Measurements from ENCODE around the gene NEDD4L. TPM values are rescaled to one million over a fixed set of nuclear protein-coding genes. Genes with fewer than 3 reads are reported as not detected.

NEDD4L gene
- total RNA-seq, 2 experiments from 2014 or later = 11.2 to 13.7 TPM

- H3K9me3 ChIP-seq (ENCODE audit: control insufficient read depth in 1 of 2, insufficient read depth in 1 of 2, low read length in 2 of 2) = peaks cover 0 to 5% of the 10 kb centered on the region in 2 experiments
- Mint-ChIP-seq H3K4me3 (no peak overlapping the region), H3K36me3 (ENCODE audit: low read depth) (no peaks in the 10 kb centered on the region), H3K27ac (no peak overlapping the region), H3K27me3 (peaks cover 36% of the 10 kb centered on the region), H3K9me3 (peaks cover 12% of the 10 kb centered on the region), H3K4me1 (ENCODE audit: low read depth) (no peaks in the 10 kb centered on the region)
- CTCF ChIA-PET = no interaction called here
- peak in 1 of 14 experiments; percentile 10 for DNase-seq
- no peak for TF ChIP-seq CTCF (IDR thresholded peaks at IDR 0.05)
- no peaks in the 10 kb centered on the region for H3K4me1 ChIP-seq (ENCODE audit: insufficient read depth, low read length)
- POLR2A ChIA-PET = no interaction called here
- no peaks in the 10 kb centered on the region for H3K36me3 ChIP-seq (ENCODE audit: insufficient read depth, low read length)
- ATAC-seq (ENCODE audit: poor library complexity) = no peak
- H3K27ac ChIP-seq (ENCODE audit: low read depth in 1 of 2, low read length in 2 of 2) = no peak overlapping the region
- H3K4me3 ChIP-seq (ENCODE audit: low read length) = no peak overlapping the region
- intact Hi-C loops (cut with DNase I, micrococcal nuclease) = no loop called here
- peaks cover 0 to 2% of the 10 kb centered on the region in 2 experiments for H3K27me3 ChIP-seq (ENCODE audit: control insufficient read depth in 1 of 2, insufficient read depth in 2 of 2, low read length in 2 of 2)
These were observed 28.8 kb upstream of the NEDD4L start for GRCh38 chr18:58015065-58015780.

- H3K36me3 Mint-ChIP-seq (ENCODE audit: low read depth) = no peaks in the 10 kb centered on the region
- ChIA-PET POLR2A (no interaction called here), CTCF (no interaction called here)
- Histone ChIP-seq H3K4me3 (ENCODE audit: low read length) (no peak overlapping the region), H3K36me3 (ENCODE audit: insufficient read depth, low read length) (no peaks in the 10 kb centered on the region), H3K27me3 (ENCODE audit: control insufficient read depth in 1 of 2, insufficient read depth in 2 of 2, low read length in 2 of 2) (peaks cover 0 to 2% of the 10 kb centered on the region in 2 experiments), H3K4me1 (ENCODE audit: insufficient read depth, low read length) (no peaks in the 10 kb centered on the region), H3K27ac (ENCODE audit: low read depth in 1 of 2, low read length in 2 of 2) (no peak overlapping the region), H3K9me3 (ENCODE audit: control insufficient read depth in 1 of 2, insufficient read depth in 1 of 2, low read length in 2 of 2) (peaks cover 0 to 5% of the 10 kb centered on the region in 2 experiments)
- ATAC-seq (ENCODE audit: poor library complexity) (no peak), DNase-seq (no peak)
- TF ChIP-seq CTCF (IDR thresholded peaks at IDR 0.05) = no peak
- H3K9me3 Mint-ChIP-seq = peaks cover 12% of the 10 kb centered on the region
- no peak overlapping the region for H3K27ac Mint-ChIP-seq
- H3K27me3 Mint-ChIP-seq = peaks cover 19% of the 10 kb centered on the region
- no peak overlapping the region for H3K4me3 Mint-ChIP-seq
- no peaks in the 10 kb centered on the region for H3K4me1 Mint-ChIP-seq (ENCODE audit: low read depth)
- intact Hi-C loops (cut with DNase I, micrococcal nuclease) = no loop called here
These were observed 26.8 kb upstream of the NEDD4L start for GRCh38 chr18:58017267-58017666.

GRCh38 chr18:58020567-58021107, 23.4 kb upstream of the NEDD4L start:
- no peak for TF ChIP-seq CTCF (IDR thresholded peaks at IDR 0.05)
- no peak for ATAC-seq (ENCODE audit: poor library complexity)
- intact Hi-C loops (cut with DNase I, micrococcal nuclease) = no loop called here
- no peaks in the 10 kb centered on the region for H3K4me1 ChIP-seq (ENCODE audit: insufficient read depth, low read length)
- ChIA-PET POLR2A (no interaction called here), CTCF (no interaction called here)
- H3K27ac ChIP-seq (ENCODE audit: low read depth in 1 of 2, low read length in 2 of 2) = no peak overlapping the region
- Mint-ChIP-seq H3K27ac (no peak overlapping the region), H3K4me1 (ENCODE audit: low read depth) (no peaks in the 10 kb centered on the region), H3K4me3 (no peak overlapping the region), H3K9me3 (peaks cover 7% of the 10 kb centered on the region), H3K36me3 (ENCODE audit: low read depth) (no peaks in the 10 kb centered on the region), H3K27me3 (peaks cover 12% of the 10 kb centered on the region)
- H3K4me3 ChIP-seq (ENCODE audit: low read length) = no peak overlapping the region
- peaks cover 0 to 2% of the 10 kb centered on the region in 2 experiments for H3K27me3 ChIP-seq (ENCODE audit: control insufficient read depth in 1 of 2, insufficient read depth in 2 of 2, low read length in 2 of 2)
- DNase-seq = no peak
- H3K36me3 ChIP-seq (ENCODE audit: insufficient read depth, low read length) = no peaks in the 10 kb centered on the region
- peaks cover 0 to 5% of the 10 kb centered on the region in 2 experiments for H3K9me3 ChIP-seq (ENCODE audit: control insufficient read depth in 1 of 2, insufficient read depth in 1 of 2, low read length in 2 of 2)

Data from CD4-positive, alpha-beta T cell (primary cell).